Measurements from ENCODE around the gene ID1.
"Not testable (repeated sequence)": the region's sequence is repeated elsewhere in the genome, so short reads cannot be mapped to it uniquely, and the experiment has no call there.

ID1 gene

DNA sequence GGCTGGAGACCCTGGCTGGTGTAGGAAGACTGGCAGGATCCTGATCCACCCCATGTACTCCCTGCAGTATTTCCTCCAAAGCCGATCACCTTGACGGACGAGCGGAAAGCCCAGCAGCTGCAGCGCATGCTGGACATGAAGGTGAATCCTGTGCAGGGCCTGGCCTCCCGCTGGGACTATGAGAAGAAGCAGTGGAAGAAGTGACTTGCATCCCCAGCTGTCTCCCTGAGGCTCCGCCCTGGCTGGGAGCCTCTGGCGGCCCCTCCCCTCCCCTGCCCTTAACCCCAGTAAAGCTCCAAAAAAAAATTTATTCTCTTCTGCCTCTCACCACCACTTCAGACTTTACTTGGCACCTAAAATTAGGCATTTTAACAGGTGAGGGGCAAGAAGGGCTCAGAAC, 39.6 kb downstream of the ID1 start:
- H3K27ac ChIP-seq, result no peak overlapping the region
- TF ChIP-seq, protein P1, sequence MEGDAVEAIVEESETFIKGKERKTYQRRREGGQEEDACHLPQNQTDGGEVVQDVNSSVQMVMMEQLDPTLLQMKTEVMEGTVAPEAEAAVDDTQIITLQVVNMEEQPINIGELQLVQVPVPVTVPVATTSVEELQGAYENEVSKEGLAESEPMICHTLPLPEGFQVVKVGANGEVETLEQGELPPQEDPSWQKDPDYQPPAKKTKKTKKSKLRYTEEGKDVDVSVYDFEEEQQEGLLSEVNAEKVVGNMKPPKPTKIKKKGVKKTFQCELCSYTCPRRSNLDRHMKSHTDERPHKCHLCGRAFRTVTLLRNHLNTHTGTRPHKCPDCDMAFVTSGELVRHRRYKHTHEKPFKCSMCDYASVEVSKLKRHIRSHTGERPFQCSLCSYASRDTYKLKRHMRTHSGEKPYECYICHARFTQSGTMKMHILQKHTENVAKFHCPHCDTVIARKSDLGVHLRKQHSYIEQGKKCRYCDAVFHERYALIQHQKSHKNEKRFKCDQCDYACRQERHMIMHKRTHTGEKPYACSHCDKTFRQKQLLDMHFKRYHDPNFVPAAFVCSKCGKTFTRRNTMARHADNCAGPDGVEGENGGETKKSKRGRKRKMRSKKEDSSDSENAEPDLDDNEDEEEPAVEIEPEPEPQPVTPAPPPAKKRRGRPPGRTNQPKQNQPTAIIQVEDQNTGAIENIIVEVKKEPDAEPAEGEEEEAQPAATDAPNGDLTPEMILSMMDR (IDR thresholded peaks at IDR 0.05), result no peak
- no peak for TF ChIP-seq ZFX (IDR thresholded peaks at IDR 0.05; ENCODE audit: borderline replicate concordance)

DNA sequence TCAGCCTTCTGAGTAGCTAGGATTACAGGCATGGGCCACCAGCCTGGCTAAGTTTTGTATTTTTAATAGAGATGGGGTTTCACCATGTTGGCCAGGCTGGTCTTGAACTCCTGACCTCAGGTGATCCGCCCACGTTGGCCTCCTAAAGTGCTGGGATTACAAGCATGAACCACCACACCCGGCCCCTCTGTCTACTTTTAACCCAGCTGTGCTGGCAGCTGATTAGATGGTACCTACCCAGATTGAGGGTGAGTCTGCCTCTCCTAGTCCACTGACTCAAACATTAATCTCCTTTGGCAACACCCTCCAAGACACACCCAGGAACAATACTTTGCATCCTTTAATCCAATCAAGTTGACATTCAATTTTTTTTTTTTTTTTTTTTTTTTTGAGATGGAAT, 43.0 kb downstream of the ID1 start:
- not testable (repeated sequence) for H3K27ac ChIP-seq

DNA sequence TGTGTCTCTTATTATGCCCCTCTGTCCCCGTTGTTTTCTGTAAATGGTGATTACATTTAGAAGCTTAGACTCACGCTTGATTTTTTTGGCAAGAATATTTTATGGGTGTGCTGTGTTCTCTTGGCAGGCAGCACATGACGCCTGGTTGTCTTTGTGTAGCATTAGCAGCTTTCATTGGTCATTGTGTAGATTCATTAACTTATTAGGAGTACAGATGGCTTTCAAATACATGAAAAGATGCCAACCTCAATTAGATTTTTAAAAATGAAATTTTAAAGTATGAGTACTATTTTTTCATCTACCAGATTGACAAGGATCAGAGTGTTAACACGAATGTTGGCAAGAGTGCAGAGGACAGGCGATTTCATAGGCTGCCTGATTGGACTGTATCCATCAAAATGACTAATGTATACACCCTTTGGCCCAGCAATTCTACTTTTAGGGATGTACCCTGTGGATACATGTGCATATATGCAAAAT, 47.9 kb downstream of the ID1 start:
- TF ChIP-seq, protein P1 (IDR thresholded peaks at IDR 0.05), result no peak
- no peak for TF ChIP-seq ZFX (IDR thresholded peaks at IDR 0.05; ENCODE audit: borderline replicate concordance)
- peak overlapping the region; percentile 53 for H3K27ac ChIP-seq

DNA sequence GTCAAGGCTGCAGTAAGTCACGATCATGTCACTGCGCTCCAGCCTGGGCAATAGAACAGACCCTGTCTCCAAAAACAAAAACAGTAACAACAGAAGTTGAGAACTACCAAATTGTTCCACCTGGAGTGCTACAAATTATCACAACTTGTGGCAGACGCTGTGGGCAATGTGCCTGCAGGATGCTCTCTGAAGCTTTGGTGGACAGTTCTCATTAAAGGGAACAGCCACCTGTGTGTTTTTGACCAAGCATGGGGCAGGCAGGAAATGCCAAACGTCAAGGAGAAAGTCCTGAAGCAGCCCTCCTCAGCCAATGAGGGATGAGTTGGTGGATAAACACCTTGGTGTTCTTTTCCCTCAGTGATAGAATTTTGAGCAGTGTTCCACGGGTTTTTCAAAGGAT, 48.5 kb downstream of the ID1 start:
- peak overlapping the region; percentile 53 for H3K27ac ChIP-seq
- TF ChIP-seq, protein P1 (IDR thresholded peaks at IDR 0.05), result no peak
- no peak for TF ChIP-seq ZFX (IDR thresholded peaks at IDR 0.05; ENCODE audit: borderline replicate concordance)

DNA sequence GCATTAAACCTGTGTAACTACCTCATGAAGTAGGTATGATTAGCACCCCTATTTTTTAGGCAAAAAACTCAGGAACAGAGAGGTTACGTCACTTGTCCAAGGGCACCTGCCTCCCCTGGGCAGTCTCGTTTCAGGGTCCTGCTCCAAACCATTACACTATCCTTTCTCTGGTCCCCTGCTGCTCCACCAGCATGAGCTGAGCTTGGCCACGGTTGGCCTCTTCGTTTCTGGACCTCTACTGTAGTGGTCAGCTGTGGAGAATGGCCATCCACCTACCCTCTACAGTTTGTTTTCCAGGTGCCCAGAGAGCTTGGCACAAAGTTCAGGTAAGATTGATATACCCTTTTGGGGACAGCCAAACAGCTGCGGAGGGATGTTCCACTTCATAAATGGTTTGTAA, 49.4 kb downstream of the ID1 start:
- TF ChIP-seq, protein P1 (IDR thresholded peaks at IDR 0.05), result no peak
- no peak for TF ChIP-seq ZFX (IDR thresholded peaks at IDR 0.05; ENCODE audit: borderline replicate concordance)
- H3K27ac ChIP-seq, result no peak overlapping the region
